NCI-H1417 treated with DMSO at 0.1 percent for 48 hours (cell line): ENCODE results near the gene SEL1L3.

Source experiments
- DNase-seq: peaks from one replicate; lab custom pipeline; 2025; lab: John Stamatoyannopoulos, UW

Gene SEL1L3

DNA sequence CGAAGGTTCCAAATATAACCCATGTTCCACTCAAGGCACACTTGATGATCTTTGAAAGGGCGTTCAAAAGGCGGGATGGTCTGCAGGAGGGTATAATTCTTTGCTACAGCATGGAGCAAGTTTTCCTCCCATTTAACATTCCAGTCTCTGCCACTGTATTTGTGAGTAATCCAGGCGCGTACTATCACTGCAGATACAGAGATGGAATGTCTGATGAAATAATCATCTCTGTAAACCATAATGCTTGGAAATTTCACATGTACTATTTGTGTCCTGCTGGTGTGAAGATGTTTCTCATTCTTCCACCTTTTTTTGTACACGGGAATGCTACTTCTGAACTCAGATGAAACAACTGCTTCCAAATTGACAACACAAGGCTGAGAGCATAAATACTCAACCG is 15.5 kb downstream of the SEL1L3 start:
- no peak for DNase-seq

DNA sequence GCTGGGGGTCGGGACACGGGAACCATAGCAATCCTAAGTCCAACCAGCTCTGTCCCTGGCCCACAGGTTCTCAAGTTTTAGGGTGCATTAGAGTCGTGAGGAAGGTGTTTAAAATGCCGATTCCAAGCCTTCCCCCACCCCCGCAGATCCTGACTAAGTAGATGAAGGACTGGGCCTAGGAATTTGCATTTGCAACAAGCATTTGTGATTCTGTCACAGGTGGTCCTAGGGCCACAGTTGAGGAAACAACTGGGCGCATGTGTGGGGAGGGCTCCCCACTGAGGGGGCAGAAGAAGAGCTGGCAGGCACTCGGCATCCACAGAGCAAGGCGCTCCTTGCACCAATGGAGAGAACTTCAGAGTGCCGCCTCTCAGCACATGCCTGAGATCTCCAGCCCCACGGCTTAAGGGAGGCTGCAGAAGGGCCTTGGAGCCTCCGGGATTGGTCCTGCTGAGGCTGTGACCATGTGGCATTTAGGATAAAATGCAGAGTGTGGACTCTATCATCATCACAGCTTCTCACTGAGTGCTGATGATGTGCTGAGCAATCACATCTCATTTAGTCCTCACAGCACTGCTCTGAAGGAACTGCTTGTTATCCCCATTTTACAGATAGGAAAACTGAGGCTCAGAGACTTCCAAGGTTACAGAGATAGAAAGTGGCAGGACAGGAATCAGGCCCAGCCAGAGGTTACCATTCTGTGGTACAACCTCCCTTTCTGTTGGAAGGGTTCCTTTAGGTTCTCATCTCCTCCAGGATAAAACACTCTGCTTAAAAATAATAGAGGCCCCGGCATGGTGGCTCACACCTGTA is 16.7 kb downstream of the SEL1L3 start:
- no peak for DNase-seq

DNA sequence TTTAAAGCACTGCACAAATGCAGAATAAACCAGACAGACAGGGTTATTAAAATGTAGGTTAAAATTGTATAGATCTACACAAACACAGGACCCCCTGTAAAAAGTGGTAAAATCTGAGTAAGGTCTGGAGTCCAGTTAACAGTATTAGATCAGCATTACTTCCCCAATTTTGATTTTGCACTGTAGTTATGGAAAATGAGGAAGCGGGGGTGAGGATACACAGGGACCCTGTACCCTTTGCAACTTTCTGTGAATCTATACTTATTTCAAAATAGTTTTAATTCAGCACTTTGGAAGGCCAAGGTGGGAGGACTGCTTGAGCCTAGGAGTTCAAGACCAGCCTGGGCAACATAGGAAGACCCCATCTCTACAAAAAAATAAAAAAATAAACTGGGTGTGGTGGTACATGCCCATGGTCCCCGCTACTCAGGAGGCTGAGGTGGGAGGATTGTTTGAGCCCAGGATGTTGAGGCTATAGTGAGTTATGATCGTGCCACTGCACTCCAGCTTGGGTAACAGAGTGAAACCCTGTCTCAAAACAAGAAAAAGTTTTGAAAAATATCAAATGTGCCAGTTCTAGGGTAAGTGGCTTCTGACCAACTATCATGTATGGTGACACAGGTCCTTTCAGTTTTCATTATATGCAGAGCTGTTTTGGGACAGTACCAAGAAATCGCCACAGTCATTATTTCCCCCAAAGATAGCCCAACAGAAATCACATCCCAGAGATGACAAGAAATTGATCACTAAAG is 17.7 kb downstream of the SEL1L3 start:
- no peak for DNase-seq

DNA sequence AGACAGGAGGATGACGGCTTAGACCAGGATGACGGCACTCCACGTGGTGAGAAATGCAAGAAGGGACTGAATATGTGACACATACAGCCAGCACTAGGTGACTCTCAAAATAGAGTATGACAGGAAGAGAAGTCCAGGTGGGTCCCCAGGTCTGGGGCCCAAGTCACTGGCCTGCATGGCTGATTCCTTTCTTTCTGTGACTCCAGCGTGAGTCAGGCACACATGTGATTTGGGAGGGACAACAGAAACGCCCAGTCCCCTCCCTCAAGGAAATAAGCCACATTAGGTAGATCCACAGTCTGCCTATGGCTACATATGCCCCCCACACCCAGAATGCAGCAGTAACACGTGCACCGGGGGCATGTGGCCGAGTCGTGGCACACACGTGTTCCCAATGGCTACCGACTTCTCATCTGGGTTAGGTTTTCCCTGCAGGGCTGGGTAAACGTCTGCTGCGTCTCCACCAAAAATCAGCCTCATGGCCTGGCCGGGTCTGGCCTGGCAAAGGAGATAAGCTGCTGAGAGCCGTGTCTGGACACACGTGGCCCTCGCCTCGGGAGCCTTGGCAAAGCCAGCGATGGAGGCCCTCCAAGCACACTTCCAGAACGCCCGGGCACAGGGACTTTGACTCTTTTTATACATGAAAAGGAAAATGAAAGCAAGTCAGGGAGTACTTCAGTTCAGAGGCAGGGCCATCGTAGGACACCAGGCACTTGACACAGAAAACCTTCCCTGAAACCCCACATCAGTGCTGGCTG is 19.3 kb downstream of the SEL1L3 start:
- no peak for DNase-seq

DNA sequence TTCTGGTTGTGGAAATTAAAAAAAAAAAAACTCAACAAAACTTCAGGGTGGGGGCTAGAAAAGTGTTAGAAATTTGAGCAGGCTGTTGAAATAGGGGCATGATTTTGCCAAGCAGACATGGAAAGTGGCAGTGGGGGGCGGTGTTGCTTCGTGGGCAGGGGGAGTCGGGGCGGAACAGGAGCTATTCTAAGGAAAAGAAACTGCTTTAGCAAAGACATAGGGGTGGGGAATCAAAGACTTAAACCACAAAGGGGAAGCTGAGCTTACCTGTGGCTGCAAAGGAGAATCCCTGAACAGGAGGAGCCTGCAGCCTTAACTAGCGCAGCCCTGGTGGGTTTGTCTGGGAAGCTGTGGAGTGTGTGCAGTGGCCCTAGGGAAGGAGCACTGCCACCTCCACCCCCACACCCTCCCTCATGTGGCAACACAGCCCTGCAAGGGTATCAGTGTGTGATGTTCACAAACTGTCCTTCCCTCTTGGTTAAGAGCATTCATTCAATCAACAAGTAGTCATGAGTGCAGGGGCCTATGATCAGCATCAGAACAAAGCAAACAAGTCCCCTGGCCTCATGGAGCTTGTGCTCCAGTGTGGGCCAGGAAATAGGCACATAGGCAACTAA is 20.5 kb downstream of the SEL1L3 start:
- no peak for DNase-seq

DNA sequence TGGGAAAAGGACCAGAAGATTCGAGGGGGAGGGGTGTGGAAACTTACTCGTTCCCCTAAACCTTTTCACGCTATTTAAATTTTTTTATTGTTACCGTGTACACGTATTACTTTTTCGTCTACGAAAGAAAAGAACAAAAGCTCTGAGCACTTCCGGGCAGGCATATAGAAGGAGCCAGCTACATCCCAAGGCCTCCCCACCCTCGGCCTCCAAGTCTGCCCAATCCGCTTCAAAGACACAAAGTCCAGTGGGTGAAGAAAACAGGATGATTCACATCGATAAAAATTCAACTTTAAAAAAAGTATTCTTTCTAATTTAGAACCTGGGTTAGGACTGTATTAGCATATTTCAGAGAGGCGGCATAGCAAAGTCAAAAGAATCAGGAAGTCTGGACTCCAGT is 23.1 kb downstream of the SEL1L3 start:
- DNase-seq, result no peak

DNA sequence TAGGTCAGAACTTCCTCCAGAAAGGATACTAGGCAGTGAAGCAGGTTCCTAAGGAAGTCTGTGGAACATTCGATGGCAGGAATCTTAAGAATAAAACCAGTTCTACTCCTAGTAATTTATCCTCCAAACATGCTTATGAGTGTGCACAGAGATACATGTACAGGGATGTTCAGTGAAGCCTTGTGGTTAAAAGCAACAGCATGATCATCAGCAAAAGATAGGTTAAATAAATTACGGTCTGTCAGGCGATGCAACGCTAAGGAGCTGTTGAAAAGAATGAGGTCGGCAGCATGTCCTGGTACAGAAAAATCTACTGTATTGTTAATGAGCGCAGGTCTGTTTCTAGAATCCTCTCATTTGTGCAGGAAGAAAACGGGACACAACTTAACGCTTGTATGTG is 23.6 kb downstream of the SEL1L3 start:
- DNase-seq, result no peak

DNA sequence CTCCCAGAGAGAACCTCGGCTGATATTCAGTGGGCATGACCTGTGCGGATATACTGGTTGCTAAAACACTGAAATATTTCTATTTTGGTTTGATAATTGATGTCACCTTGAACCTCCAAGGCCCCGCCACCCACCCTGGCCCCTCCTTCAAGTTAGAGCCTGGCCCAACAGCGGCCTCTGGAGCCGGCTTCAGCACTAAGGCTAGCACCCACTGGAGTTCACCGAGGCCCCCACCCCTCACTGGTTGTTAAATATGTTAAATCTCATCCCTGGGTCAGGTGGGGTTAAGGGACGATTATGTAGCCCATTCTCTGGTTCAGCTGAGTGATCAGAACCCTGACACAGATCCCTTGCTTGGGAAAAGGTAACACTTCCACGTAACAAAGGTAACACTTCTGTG is 24.3 kb downstream of the SEL1L3 start:
- DNase-seq, result no peak

DNA sequence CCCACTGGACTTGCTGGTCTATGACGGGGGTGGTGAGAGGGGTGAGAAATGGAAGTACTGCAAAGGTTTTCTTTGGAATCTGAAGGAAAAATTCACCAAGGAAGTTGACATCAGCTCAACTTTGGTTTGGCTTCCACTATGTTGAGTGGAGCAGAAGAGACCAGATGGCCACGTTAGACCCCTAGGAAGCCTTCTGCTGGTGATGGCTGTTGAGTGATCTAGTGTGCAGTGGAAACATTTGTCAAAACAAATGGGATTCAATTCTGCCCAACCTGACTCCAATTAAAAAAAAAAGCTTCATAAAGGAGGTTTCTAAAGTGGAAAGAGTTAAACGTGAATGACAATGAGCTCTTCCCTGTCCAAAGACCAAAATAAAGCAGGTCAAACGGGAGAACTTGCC is 25.7 kb downstream of the SEL1L3 start:
- no peak for DNase-seq

DNA sequence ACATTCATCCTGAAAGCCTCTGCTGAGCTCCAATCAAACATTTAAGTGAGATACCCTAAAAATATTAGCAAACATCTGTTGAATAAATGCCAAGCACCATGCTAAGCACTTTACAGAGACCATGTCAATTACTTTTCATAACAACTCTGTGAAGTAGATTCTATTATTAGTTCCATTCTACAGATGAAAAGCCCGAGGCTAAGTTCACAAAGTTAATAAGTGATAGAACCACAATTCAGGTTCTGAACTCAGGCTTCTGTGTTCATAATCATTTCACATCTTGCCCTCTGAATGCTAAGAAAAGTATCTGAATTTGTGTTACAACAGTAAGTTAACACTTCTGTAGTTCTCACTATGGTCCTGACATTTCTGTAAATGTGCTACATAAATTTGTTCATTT is 27.4 kb downstream of the SEL1L3 start:
- no peak for DNase-seq

DNA sequence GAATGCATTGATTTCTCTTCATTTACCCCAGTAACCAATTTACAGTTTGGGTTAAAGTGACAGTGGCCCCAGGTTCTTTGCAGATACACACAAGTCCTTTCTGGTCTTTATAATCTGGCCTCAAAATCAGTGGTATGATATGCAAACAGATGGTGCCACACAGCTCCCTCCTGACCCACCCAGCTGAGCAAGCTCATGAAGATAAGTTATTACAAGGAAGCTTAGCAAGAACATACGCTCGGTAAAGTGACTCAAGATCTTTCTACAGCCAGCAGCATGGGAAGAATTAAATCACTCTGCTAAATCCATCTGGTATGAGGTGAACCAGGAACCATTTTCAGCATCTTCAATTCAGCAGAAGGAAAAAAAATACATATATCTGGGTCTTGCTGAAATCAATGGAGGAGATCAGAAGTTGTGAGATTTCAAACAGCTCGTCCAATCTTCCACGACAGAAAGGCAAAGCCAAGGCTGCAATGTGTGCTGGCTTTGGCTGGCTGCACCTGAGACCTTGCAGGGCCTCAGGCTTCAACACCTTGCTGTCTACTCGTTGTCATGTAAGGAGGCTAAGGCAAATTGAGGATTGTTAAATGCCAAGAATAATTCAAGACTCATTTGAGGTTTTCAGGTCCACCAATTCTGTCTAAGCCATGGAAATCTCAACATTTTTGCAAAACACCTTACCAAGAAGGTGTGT is 28.2 kb downstream of the SEL1L3 start:
- DNase-seq, result no peak

DNA sequence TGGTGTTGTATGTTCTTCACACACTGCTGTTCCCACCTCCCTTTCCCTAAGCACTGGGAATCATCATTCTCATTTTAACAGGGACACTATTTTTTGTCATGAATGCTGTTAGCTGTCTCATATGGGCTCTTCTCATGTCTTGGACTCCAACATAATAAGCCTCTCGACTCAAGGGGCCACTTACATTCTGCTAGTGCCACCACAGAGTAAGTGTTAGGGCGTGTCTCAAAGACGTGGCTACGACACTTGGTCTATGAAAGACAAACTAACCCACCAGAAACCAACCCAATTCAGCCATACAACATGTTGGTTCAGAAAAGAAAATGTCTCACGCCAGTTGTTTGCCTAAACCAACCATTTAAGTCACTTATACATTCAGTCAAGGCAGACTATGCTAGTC is 32.2 kb downstream of the SEL1L3 start:
- no peak for DNase-seq

DNA sequence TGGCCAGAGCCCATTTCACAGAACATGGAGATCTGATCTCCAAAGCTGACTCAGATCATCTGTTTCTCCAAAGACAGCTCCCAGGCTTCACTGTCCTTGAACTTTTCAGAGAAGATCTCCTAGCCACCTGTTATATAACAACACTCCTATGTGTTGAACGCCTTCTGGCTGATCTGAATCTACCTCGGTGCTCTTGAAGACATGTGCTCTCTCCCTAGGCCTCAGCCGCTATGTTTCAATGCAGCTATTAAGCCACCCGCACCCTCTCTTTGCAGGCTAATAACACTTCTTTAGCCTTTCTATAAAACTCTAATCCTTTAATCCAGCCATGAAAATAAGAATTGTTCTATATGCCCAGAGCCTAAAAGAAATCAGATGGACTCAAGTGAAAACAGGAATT is 34.9 kb downstream of the SEL1L3 start:
- no peak for DNase-seq

DNA sequence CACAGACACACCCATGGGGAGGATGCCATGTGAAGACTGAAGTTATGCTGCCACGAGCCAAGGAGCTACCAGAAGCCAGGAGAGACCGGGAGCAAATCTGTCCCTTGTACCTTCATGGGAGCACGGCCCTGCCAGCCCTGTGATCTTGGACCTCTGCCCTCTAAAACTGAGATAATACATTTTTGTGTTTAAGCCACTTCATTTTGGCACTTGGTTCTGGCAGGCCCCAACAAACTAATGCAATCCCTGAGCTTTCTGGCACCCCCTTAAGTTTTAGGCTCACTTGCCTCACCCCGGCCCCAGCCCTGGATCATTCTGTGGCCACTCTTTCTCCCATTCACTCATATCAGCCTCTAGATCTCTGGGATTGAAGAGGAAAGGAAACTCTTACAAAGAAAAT is 35.4 kb downstream of the SEL1L3 start:
- DNase-seq, result no peak

DNA sequence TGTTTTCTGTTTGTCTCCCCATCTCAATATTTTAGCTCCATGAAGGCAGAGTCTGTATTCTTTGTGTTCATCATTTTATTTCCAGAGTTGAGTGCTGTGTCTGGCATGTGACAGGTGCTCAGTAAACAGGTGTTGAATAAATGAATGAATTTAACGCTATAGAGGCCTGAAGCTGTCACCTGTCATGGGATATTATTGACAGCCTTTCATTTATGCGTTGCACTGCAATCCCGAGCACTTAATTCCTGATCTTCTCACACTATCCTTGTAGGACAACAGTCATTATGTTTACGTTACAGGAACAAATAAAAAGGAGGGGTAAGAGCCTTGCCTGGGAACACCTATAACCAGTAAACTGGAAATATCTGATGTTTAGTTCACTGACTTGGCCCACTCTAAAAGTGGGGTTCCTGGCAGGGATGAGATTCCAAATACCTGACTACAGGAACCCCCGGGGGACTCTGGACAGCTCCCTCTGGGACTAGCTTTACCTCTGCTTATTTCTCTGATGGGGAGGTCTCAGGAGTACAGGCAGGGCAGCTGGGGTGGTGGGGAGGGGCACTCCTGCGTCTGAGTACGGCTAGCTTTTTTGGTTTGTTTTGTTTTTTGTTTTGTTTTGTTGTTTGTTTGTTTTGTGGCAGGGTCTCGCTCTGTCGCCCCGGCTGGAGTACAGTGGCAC is 36.6 kb downstream of the SEL1L3 start:
- DNase-seq, result no peak

DNA sequence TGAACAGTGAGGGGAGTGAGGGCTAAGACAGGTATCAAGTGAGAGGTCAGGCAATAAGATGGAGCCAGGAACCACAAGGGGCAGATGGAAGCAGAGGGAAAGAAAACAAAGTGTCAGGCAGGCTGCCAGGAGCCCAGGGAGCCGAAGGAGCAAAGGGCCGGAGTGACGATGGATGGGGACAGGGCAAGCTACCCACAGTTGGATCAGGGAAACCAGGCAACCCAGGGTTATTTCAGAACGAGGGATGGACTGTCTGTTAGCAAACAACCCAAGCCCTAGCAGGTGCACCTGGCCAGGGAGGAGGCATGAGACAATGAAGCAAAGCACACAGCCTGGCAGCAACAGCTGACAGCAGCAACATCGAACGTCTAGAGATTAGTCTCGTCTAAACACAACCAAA is 39.2 kb downstream of the SEL1L3 start:
- no peak for DNase-seq

DNA sequence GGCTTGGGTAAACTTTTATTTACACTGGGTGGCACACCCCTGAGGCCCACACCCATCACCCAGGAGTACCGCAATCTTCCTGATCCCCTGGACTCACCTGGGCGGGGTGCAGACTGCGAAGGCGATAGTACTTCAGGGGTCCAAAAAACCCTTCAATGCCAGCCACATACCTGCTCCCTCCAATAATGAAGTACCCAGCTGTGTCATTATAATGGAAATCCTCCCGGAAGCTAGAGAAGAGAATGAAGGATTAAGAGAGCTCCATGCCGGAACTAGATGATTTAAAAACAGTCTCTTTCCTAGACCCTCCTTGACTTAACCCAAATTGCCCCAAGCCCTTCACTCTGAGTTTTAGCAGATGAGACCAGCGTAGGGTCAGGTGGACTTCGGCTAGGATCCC is 40.9 kb downstream of the SEL1L3 start:
- DNase-seq, result no peak

DNA sequence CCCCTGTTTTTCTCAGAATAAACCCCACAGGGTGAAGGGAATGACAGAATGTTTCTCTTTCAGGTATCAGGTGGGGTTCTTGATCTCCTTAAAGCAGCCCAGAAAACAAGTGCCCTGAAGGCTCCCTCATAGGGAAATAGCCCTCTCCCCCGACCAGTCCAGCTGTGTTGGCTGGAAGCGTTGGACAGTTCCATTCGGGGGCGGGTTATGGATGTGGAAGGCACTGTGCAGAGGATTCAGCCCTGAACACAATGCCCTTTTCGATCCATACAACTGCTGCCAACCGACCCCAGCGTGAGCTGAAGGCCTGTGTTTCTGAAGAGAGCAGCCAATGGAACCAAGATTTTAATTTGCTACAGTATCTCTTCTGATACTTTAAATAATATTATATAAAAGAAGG is 41.5 kb downstream of the SEL1L3 start:
- no peak for DNase-seq

DNA sequence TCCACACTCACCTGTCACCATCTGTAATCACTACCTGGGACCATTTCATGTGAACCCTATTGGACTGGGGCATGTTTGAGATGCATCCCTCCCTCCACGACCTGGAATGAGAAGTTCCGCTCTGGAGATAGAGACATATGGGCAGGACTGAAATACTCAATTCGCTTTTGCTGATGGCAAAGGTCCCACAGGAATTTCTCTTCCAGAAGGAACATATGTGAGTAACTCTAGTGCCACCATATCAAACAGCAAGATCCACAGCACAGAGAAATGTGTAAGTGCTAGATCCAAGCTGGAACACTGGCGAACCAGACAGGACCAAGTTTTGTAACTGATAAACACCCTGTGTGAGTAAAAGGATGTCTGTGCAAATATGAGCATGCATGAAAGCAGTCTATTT is 43.9 kb downstream of the SEL1L3 start:
- DNase-seq, result no peak

DNA sequence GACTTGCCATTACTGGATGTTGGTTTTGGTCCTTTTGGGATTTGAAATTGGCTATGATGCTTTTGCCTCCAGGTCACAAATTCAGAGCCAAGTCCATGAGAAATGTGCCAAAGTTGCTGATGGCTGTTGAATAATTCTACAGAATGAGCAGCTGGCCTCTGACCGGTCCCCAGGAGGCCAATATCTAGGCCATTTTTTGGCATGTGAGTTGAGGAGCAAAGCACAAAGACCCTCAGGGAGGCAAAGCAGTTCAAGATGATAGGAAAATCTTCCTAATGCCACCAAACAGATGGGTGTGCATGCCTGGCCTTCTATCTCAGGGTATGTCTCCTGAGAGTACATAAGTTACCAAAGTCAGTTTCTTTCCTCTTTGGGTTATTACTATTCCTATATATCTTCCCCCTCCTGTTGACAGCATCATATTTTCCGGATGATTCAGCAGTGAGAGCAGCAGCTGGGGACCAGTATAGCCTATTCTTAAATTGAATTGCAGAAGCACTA is 44.4 kb downstream of the SEL1L3 start:
- no peak for DNase-seq

DNA sequence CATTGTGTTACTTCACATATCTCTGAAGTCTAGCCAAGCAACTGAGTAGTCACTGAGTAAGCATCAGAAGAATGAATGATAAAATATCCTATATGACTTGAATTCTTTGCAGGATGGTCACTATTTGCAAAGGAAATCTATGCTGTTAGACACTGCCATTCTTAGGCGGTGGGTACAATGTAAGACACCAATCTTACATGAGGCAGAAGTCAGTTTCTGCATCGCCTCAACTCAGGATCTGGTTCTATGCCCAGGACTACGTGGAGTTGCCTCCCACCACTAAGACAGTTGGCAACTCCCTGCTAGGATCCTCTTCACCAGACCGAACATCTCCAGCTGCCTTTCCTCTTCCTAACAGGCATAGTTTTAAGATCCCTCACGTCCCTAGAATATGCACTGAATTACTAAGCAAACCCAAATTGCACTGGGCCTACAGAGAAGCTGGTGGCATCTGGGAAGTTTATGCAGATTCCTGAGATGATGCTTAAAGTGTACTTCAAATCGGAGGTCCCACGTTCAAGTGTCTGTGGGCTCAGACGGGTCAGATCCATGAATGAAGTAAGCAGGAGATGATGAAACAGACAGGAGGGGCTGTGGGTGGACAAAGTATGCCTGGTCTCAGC is 45.6 kb downstream of the SEL1L3 start:
- no peak for DNase-seq
